HepG2 (cell line): ENCODE data around the gene POFUT2. TPM values are rescaled to one million over a fixed set of nuclear protein-coding genes. Genes with fewer than 3 reads are reported as not detected.

Experiments
- ATF7 ChIP-seq, 2 experiments: fragments of 450-650 bp in 1 of 2; sonication (generic) in 1 of 2; formaldehyde crosslinking in 1 of 2; IDR thresholded peaks; 2 replicates each; pipeline versions ENCODE4 v1.4.0 to v1.6.1; 2016 to 2020; ENCODE audit warnings: antibody characterized with exemption in 1 of 2, mild to moderate bottlenecking in 1 of 2, missing genetic modification reagents in 1 of 2
- DNMT1 ChIP-seq: sonication (generic); formaldehyde crosslinking; IDR thresholded peaks from 2 replicates; pipeline ENCODE4 v1.5.1; 2020; ENCODE audit warnings: mild to moderate bottlenecking, missing genetic modification reagents
- FOSL2 ChIP-seq: sonication (generic); formaldehyde crosslinking; IDR thresholded peaks from 2 replicates; pipeline ENCODE4 v1.4.0; 2020; ENCODE audit warnings: missing genetic modification reagents
- FOXA1 ChIP-seq, 2 experiments: fragments of 450-650 bp in 1 of 2; sonication (generic) in 1 of 2; formaldehyde crosslinking in 1 of 2; IDR thresholded peaks; 2 replicates each; pipeline versions ENCODE4 v1.4.0 to v1.6.1; 2016 to 2020; ENCODE audit warnings: missing genetic modification reagents in 1 of 2
- HNF1A ChIP-seq, 2 experiments: sonication (generic) in 1 of 2; formaldehyde crosslinking in 1 of 2; IDR thresholded peaks; 2 replicates each; pipeline versions ENCODE4 v1.4.0 to v1.6.1; 2016 to 2020; ENCODE audit warnings: borderline replicate concordance in 1 of 2, low read depth in 1 of 2, mild to moderate bottlenecking in 1 of 2, missing genetic modification reagents in 1 of 2
- HNF4A ChIP-seq: sonication (generic); formaldehyde crosslinking; IDR thresholded peaks from 2 replicates; pipeline ENCODE4 v1.4.0; 2020; ENCODE audit warnings: missing genetic modification reagents
- HOXA5 ChIP-seq: sonication (generic); formaldehyde crosslinking; IDR thresholded peaks from 2 replicates; pipeline ENCODE4 v1.4.0; 2020; ENCODE audit warnings: missing genetic modification reagents
- JUND ChIP-seq: sonication (generic); formaldehyde crosslinking; IDR thresholded peaks from 2 replicates; pipeline ENCODE4 v1.8.0; 2022; ENCODE audit warnings: mild to moderate bottlenecking, missing genetic modification reagents
- MTA1 ChIP-seq: sonication (generic); formaldehyde crosslinking; IDR thresholded peaks from 2 replicates; pipeline ENCODE4 v1.4.0; 2020; ENCODE audit warnings: missing genetic modification reagents, mild to moderate bottlenecking, borderline replicate concordance
- NFE2 ChIP-seq: sonication (generic); formaldehyde crosslinking; IDR thresholded peaks from 2 replicates; pipeline ENCODE4 v1.4.0; 2020; ENCODE audit warnings: missing genetic modification reagents
- PLRG1 ChIP-seq: fragments of 450-650 bp; conservative IDR thresholded peaks from 2 replicates; pipeline ENCODE4 v1.6.1; 2016
- RBFOX2 ChIP-seq: fragments of 200-400 bp; formaldehyde crosslinking; IDR thresholded peaks from 2 replicates; pipeline ENCODE4 v1.6.1; 2017; ENCODE audit warnings: low read depth, mild to moderate bottlenecking, low read length
- SCMH1 ChIP-seq: sonication (generic); formaldehyde crosslinking; IDR thresholded peaks from 2 replicates; pipeline ENCODE4 v1.9.0; 2021; ENCODE audit warnings: missing genetic modification reagents, mild to moderate bottlenecking, borderline replicate concordance
- SMAD9 ChIP-seq: sonication (generic); formaldehyde crosslinking; IDR thresholded peaks from 2 replicates; pipeline ENCODE4 v1.5.1; 2020; ENCODE audit warnings: mild to moderate bottlenecking, missing genetic modification reagents
- SUZ12 ChIP-seq: fragments of 150-350 bp; IDR thresholded peaks from 2 replicates; pipeline ENCODE4 v1.6.1; 2014; ENCODE audit warnings: low read depth, low read length
- U2AF1 ChIP-seq: fragments of 200-400 bp; formaldehyde crosslinking; optimal IDR thresholded peaks from 2 replicates; pipeline ENCODE3; 2017; ENCODE audit warnings: mild to moderate bottlenecking, low read depth, low read length
- ZFP36 ChIP-seq: fragments of 150-350 bp; IDR thresholded peaks from 2 replicates; pipeline ENCODE4 v1.6.1; 2018; ENCODE audit warnings: borderline replicate concordance, low read length, low read depth; ENCODE audit not compliant: partially characterized antibody
- ZFP90 ChIP-seq: sonication (generic); formaldehyde crosslinking; IDR thresholded peaks from 2 replicates; pipeline ENCODE4 v1.8.0; 2022; ENCODE audit warnings: missing genetic modification reagents, mild to moderate bottlenecking, inconsistent platforms, borderline replicate concordance
- ZIK1 ChIP-seq: sonication (generic); formaldehyde crosslinking; IDR thresholded peaks from 2 replicates; pipeline ENCODE4 v1.5.0; 2020; ENCODE audit warnings: mild to moderate bottlenecking, low read depth, missing genetic modification reagents, borderline replicate concordance
- ZNF451 ChIP-seq: sonication (generic); formaldehyde crosslinking; IDR thresholded peaks from 2 replicates; pipeline ENCODE4 v1.5.0; 2020; ENCODE audit warnings: mild to moderate bottlenecking, missing genetic modification reagents
- ZNF577 ChIP-seq: sonication (generic); formaldehyde crosslinking; IDR thresholded peaks from 2 replicates; pipeline ENCODE4 v1.4.0; 2020; ENCODE audit warnings: mild to moderate bottlenecking, low read depth, missing genetic modification reagents, borderline replicate concordance
- ZNF607 ChIP-seq: sonication (generic); formaldehyde crosslinking; IDR thresholded peaks from 2 replicates; pipeline ENCODE4 v1.5.1; 2020; ENCODE audit warnings: missing genetic modification reagents, mild to moderate bottlenecking, borderline replicate concordance
- ZNF749 ChIP-seq: sonication (generic); formaldehyde crosslinking; IDR thresholded peaks from 2 replicates; pipeline ENCODE4 v1.8.0; 2022; ENCODE audit warnings: mild to moderate bottlenecking, missing genetic modification reagents, moderate library complexity, borderline replicate concordance
- ZNF777 ChIP-seq: sonication (generic); formaldehyde crosslinking; IDR thresholded peaks from 2 replicates; pipeline ENCODE4 v1.4.0; 2020; ENCODE audit warnings: missing genetic modification reagents
- ZSCAN9 ChIP-seq: IDR thresholded peaks from 2 replicates; pipeline ENCODE4 v1.6.1; 2016; ENCODE audit warnings: borderline replicate concordance
- polyA plus RNA-seq, 8 experiments: library from polyadenylated mRNA; depleted of rRNA in 3 of 8; stranded (reverse) in 7 of 8; unstranded in 1 of 8; fragments of >200 nt; fragmentation: Illumina TruSeq in 4 of 8; extraction: Trizol in 4 of 8; gene quantifications; 2 replicates each; pipeline versions ENCODE4 v1.2.1 to v1.2.3, GENCODE V29; 2011 to 2016; ENCODE audit warnings: low read depth in 4 of 8, missing spikeins in 1 of 8, mixed read lengths in 1 of 8; ENCODE audit not compliant: insufficient read depth in 1 of 8
- total RNA-seq, 5 experiments: library from RNA; depleted of rRNA; stranded (reverse); fragments of >200 nt; fragmentation: Illumina TruSeq; extraction: Trizol; gene quantifications; 2 replicates each; pipeline ENCODE4 v1.2.3, GENCODE V29; 2016; ENCODE audit warnings: low read depth in 1 of 5

The POFUT2 gene
- total and polyA plus RNA-seq, 2 of the 13 experiments (the other 11 are each of a cell fraction or from before 2014, with no cell fraction given): 22.8 to 24.0 TPM

GRCh38 chr21:45318556-45319404 lies 31.1 kb upstream of the POFUT2 start (continued):
- TF ChIP-seq FOXA1 (IDR thresholded peaks at IDR 0.05) (no peak), FOXA1 (CRISPR knock-in tag; IDR thresholded peaks at IDR 0.05) (peak; percentile 41), FOSL2 (CRISPR knock-in tag) (peak; percentile 97), HNF1A (IDR thresholded peaks at IDR 0.05; ENCODE audit: low read depth) (no peak), HNF1A (CRISPR knock-in tag; IDR thresholded peaks at IDR 0.05; ENCODE audit: borderline replicate concordance) (no peak), ZIK1 (CRISPR knock-in tag) (no peak; the same call in 1 of the 2 replicates), SMAD9 (CRISPR knock-in tag) (no peak), SUZ12 (no peak), ZNF777 (no peak), JUND (CRISPR knock-in tag) (peak; percentile 68; the same call in 1 of the 2 replicates), PLRG1 (no peak), ATF7 (IDR thresholded peaks at IDR 0.05) (no peak), ATF7 (CRISPR knock-in tag; IDR thresholded peaks at IDR 0.05) (no peak), U2AF1 (no peak), ZFP36 (no peak), SCMH1 (CRISPR knock-in tag) (no peak), DNMT1 (CRISPR knock-in tag) (no peak), ZNF577 (CRISPR knock-in tag) (no peak), ZNF749 (CRISPR knock-in tag) (0 out of 2 replicates have a peak, but pooled peaks have one; percentile 45), HOXA5 (CRISPR knock-in tag) (no peak), ZFP90 (peak; percentile 88; the same call in 1 of the 2 replicates), HNF4A (peak; percentile 84), RBFOX2 (peak; percentile 54; the same call in 1 of the 2 replicates), ZNF451 (peak; percentile 78; the same call in 1 of the 2 replicates), NFE2 (CRISPR knock-in tag) (no peak), MTA1 (CRISPR knock-in tag) (peak; percentile 69; the same call in 1 of the 2 replicates), ZNF607 (CRISPR knock-in tag) (no peak), ZSCAN9 (CRISPR knock-in tag) (no peak)
